ENCODE results near the gene ARPC2.

DNA sequence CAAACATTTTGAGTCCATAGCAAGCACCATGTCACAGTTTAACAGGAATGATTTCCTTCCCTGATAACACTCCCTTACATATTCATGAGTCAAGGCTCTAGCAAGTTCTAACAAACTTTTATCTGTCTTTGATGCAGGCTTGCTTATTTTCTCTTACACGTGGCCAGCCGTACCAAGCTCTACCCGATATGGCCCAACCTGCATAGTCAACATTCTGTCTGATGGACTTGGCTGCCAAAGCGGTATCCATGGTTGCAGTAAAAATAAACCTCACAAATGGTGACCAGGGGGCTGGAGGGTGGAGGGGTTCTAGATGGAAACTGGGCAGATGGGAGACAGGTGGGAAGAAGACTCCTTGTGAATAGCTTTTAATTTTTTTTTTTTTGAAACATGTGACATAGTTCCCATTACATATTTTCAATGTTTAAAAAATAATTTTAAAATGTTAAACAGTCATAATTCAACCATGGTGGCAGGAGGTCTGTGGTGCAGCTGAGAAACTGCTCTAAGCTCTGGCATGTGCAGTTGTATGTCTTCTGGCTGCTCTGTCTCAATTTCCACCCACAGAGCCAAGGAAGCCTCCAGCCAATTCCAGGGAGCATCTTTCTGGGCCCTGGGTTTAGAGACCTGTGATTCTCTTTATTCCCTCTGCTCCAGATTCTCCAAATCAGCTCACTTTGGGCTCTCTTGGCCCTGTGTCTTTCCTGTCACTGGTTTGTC, 29.5 kb upstream of the ARPC2 start:
- TF ChIP-seq EZH2 (IDR thresholded peaks at IDR 0.05; ENCODE audit: low read length, unreplicated experiment) (no peak), EZH2phosphoT487 (IDR thresholded peaks at IDR 0.05; ENCODE audit: borderline replicate concordance, low read length) (no peak)
- TF ChIP-seq, protein P1, sequence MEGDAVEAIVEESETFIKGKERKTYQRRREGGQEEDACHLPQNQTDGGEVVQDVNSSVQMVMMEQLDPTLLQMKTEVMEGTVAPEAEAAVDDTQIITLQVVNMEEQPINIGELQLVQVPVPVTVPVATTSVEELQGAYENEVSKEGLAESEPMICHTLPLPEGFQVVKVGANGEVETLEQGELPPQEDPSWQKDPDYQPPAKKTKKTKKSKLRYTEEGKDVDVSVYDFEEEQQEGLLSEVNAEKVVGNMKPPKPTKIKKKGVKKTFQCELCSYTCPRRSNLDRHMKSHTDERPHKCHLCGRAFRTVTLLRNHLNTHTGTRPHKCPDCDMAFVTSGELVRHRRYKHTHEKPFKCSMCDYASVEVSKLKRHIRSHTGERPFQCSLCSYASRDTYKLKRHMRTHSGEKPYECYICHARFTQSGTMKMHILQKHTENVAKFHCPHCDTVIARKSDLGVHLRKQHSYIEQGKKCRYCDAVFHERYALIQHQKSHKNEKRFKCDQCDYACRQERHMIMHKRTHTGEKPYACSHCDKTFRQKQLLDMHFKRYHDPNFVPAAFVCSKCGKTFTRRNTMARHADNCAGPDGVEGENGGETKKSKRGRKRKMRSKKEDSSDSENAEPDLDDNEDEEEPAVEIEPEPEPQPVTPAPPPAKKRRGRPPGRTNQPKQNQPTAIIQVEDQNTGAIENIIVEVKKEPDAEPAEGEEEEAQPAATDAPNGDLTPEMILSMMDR (conservative IDR thresholded peaks at IDR 0.05; ENCODE audit: low read depth, low read length), result no peak
